HCT116 (cell line): Measurements from ENCODE around the gene RAVER2.

Experiments
- JUND ChIP-seq: IDR thresholded peaks from 2 replicates; pipeline ENCODE4 v1.6.1; 2012
- POLR2A ChIP-seq: IDR thresholded peaks from 2 replicates; pipeline ENCODE4 v1.7.0; 2011; ENCODE audit warnings: borderline replicate concordance; ENCODE audit not compliant: insufficient read depth, insufficient read length; ENCODE audit errors: extremely low read depth
- YY1 ChIP-seq: IDR thresholded peaks from 2 replicates; pipeline ENCODE4 v1.6.1; 2011; ENCODE audit warnings: low read length, low read depth, moderate library complexity, mild to moderate bottlenecking; ENCODE audit not compliant: insufficient replicate concordance; ENCODE audit errors: extremely low read depth
- TF ChIP-seq, protein P1 (sequence below), 3 experiments: fragments of 200-600 bp in 1 of 3; sonication (generic) in 1 of 3; IDR thresholded peaks in 2 of 3; conservative IDR thresholded peaks in 1 of 3; 2 replicates each; pipeline ENCODE4 v1.5.1; 2012 to 2017; ENCODE audit warnings: low read depth in 2 of 3, low read length in 2 of 3, antibody characterized with exemption in 1 of 3, borderline replicate concordance in 1 of 3, control low read depth in 1 of 3, mild to moderate bottlenecking in 1 of 3, mixed read lengths in 1 of 3, mixed run types in 1 of 3, moderate library complexity in 1 of 3; ENCODE audit not compliant: insufficient read depth in 1 of 3

DNA sequence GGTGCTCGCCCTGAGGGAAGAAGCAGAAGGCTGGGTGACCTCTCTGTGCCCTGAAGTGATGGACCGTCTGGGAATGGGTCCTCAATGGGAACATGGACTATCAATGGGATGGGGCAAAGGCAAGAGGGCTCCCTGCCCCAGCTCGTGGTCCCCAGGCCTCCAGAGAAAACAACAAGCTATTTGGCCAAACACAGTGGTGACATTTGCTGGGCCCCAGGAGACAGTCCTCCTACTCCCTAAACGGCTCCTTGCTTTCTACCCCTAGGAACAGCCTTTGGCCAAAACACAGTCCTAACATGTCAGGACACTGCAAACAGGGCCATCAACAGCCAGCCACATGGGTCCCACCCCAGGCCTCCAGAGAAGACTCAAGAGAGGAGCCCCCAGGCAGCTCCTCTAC is 102.8 kb downstream of the RAVER2 start:
- TF ChIP-seq, protein P1, sequence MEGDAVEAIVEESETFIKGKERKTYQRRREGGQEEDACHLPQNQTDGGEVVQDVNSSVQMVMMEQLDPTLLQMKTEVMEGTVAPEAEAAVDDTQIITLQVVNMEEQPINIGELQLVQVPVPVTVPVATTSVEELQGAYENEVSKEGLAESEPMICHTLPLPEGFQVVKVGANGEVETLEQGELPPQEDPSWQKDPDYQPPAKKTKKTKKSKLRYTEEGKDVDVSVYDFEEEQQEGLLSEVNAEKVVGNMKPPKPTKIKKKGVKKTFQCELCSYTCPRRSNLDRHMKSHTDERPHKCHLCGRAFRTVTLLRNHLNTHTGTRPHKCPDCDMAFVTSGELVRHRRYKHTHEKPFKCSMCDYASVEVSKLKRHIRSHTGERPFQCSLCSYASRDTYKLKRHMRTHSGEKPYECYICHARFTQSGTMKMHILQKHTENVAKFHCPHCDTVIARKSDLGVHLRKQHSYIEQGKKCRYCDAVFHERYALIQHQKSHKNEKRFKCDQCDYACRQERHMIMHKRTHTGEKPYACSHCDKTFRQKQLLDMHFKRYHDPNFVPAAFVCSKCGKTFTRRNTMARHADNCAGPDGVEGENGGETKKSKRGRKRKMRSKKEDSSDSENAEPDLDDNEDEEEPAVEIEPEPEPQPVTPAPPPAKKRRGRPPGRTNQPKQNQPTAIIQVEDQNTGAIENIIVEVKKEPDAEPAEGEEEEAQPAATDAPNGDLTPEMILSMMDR (IDR thresholded peaks at IDR 0.05 in 2 of 3, conservative IDR thresholded peaks at IDR 0.05 in 1 of 3; ENCODE audit: borderline replicate concordance in 1 of 3, insufficient read depth in 1 of 3, low read depth in 2 of 3, low read length in 2 of 3), result no peak
- TF ChIP-seq JUND (no peak), YY1 (no peak), POLR2A (no peak)
